GM12873 (cell line): ENCODE data around the gene SLC22A5.

Experiments
- CTCF ChIP-seq: IDR thresholded peaks from 2 replicates; pipeline ENCODE4 v1.5.1; 2012; ENCODE audit warnings: low read depth, mild to moderate bottlenecking, moderate library complexity, low read length, control low read depth; ENCODE audit not compliant: insufficient read depth; ENCODE audit errors: missing control alignments

Gene SLC22A5

GRCh38 chr5:132368186-132368585, 1.3 kb upstream of the SLC22A5 start:
- no peak for TF ChIP-seq CTCF

GRCh38 chr5:132369007-132369473, 470 bp upstream of the SLC22A5 start:
- no peak for TF ChIP-seq CTCF

GRCh38 chr5:132370181-132370970, 866 bp downstream of the SLC22A5 start:
- no peak for TF ChIP-seq CTCF

DNA sequence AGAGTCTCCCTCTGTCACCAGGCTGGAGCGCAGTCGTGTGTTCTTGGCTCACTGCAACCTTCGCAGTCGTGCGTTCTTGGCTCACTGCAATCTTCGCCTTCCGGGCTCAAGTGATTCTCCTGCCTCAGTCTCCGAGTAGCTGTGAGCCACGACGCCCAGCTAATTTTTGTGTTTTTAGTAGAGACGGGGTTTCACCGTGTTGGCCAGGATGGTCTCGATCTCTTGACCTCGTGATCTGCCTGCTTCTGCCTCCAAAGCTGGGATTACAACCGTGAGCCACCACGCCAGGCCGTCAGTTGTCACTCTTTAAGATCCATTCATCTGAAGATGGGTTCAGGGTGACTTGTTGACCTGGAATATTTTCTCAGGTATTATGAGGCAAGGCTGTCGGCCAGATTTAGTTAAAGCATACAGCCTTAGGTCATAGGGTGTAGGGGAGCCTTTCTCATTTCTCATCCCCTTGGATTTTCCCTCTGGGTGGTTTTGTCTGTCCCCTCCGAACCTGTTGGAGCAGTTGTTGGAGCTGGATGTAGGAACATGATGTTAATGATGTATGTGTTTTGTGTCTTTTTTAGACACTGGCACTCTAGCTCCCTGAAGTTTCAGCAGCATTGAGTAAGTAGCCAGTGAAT, 1.6 kb downstream of the SLC22A5 start:
- no peak for TF ChIP-seq CTCF

DNA sequence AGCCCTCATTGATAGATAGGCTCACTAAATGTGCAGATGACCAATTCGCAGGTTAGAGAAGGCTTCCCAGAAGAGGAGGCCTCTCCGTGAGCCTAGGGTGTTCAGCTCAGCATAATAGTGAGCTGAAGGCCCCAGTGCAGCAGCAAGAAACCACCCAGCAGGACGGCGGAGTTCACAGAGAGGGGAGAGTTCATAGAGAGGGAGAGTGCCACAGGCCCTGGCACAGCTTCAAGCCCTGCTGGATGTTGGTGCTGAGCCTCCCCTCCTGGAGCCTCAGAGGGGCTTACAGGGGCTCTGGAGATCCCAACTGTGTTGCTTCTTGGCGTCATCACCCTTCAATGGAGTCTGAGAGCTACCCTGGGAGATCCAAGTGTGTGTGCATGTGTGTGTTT, 2.1 kb downstream of the SLC22A5 start:
- no peak for TF ChIP-seq CTCF

- TF ChIP-seq CTCF: no peak
These were observed 2.6 kb downstream of the SLC22A5 start for GRCh38 chr5:132372127-132372526.

DNA sequence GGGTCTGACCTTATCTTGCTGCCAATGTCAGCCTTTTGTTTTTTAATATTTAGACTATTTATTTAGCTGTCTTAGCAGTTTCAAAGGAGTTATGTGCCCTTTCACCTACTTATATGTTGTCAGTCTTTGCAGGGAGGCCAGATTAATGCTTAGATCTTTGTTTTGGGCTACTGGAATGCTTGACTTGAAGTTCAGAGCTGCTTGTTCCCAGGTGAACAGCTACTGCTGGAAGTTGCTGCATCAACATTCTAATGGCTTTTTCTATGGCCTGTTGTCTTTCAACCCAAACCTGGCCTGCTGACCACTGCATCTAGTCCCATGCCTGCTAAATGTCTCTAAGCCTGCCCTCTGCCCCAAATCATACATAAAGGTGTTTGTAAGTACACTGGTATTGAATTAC, 3.0 kb downstream of the SLC22A5 start:
- no peak for TF ChIP-seq CTCF
